ENCODE results near the gene IFT81.

DNA sequence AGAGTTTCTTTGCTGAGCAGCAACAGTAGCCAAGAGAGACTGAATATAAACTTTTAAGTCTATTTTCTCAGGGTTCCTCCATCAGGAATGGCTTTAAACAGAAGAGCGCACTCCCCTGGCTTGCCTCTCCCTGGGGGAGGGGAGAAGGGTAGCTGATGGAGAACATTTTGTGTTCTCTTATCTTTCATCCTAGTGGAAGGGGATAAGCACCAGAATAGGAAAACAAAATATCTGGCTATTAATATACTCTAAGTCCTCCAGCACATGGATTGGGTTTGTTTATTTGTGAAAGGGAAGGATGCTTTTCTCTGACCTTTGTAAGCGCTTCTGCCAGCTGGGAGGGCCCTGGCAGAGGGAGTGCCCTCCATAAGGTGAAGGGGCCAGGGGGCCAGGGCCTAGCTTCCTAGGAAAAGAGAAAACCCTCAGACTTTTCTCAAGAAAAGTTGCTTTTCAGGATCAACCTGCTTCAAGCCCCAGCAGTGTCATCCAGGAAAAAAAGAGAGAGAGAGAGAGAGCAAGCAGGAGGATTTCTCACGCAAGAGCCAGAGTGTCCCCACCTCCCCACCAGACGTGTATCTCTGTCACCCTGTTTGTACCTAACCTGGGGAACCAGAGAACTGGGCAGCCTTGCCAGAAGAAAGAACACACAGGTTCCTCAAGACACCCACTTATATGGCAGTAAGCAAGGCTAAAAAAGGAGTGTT lies 122.6 kb downstream of the IFT81 start:
- TF ChIP-seq EP300 (IDR thresholded peaks at IDR 0.05; ENCODE audit: borderline replicate concordance) (no peak), RAD21 (IDR thresholded peaks at IDR 0.05; ENCODE audit: low read depth) (no peak), FOXM1 (IDR thresholded peaks at IDR 0.05; ENCODE audit: borderline replicate concordance, low read depth) (no peak), CEBPB (IDR thresholded peaks at IDR 0.05) (no peak), YY1 (IDR thresholded peaks at IDR 0.05; ENCODE audit: low read depth) (no peak), TAF1 (IDR thresholded peaks at IDR 0.05; ENCODE audit: low read depth) (no peak), CREB1 (IDR thresholded peaks at IDR 0.05; ENCODE audit: low read depth) (no peak), TCF12 (IDR thresholded peaks at IDR 0.05; ENCODE audit: low read depth) (no peak), ZBTB7A (IDR thresholded peaks at IDR 0.05; ENCODE audit: low read depth) (no peak), EGR1 (IDR thresholded peaks at IDR 0.05) (no peak)
- TF ChIP-seq, protein P1, sequence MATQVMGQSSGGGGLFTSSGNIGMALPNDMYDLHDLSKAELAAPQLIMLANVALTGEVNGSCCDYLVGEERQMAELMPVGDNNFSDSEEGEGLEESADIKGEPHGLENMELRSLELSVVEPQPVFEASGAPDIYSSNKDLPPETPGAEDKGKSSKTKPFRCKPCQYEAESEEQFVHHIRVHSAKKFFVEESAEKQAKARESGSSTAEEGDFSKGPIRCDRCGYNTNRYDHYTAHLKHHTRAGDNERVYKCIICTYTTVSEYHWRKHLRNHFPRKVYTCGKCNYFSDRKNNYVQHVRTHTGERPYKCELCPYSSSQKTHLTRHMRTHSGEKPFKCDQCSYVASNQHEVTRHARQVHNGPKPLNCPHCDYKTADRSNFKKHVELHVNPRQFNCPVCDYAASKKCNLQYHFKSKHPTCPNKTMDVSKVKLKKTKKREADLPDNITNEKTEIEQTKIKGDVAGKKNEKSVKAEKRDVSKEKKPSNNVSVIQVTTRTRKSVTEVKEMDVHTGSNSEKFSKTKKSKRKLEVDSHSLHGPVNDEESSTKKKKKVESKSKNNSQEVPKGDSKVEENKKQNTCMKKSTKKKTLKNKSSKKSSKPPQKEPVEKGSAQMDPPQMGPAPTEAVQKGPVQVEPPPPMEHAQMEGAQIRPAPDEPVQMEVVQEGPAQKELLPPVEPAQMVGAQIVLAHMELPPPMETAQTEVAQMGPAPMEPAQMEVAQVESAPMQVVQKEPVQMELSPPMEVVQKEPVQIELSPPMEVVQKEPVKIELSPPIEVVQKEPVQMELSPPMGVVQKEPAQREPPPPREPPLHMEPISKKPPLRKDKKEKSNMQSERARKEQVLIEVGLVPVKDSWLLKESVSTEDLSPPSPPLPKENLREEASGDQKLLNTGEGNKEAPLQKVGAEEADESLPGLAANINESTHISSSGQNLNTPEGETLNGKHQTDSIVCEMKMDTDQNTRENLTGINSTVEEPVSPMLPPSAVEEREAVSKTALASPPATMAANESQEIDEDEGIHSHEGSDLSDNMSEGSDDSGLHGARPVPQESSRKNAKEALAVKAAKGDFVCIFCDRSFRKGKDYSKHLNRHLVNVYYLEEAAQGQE (IDR thresholded peaks at IDR 0.05; ENCODE audit: low read depth), result no peak
- TF ChIP-seq, protein P2, sequence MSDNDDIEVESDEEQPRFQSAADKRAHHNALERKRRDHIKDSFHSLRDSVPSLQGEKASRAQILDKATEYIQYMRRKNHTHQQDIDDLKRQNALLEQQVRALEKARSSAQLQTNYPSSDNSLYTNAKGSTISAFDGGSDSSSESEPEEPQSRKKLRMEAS (IDR thresholded peaks at IDR 0.05), result no peak
- TF ChIP-seq, protein P3, sequence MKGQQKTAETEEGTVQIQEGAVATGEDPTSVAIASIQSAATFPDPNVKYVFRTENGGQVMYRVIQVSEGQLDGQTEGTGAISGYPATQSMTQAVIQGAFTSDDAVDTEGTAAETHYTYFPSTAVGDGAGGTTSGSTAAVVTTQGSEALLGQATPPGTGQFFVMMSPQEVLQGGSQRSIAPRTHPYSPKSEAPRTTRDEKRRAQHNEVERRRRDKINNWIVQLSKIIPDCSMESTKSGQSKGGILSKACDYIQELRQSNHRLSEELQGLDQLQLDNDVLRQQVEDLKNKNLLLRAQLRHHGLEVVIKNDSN (IDR thresholded peaks at IDR 0.05), result no peak

Measured in Ishikawa (cell line).